Gastrocnemius medialis (tissue), 4 donors: ENCODE measurements around the gene CCDC12.

Experiments used
- POLR2A ChIP-seq, 2 donors: fragments of 450-650 bp; IDR thresholded peaks; one replicate each; pipeline ENCODE4 v1.6.1; 2017; ENCODE audit warnings: antibody characterized with exemption in 2 of 2, mild to moderate bottlenecking in 2 of 2, moderate library complexity in 2 of 2
- TF ChIP-seq, protein P1 (sequence below), 5 experiments: fragments of 450-650 bp in 3 of 5; fragments of 200-600 bp in 2 of 5; sonication (generic) in 2 of 5; IDR thresholded peaks in 4 of 5; conservative IDR thresholded peaks in 1 of 5; 1 replicate in 4 of 5; 2 replicates in 1 of 5; pipeline ENCODE4 v1.5.1; 2016 to 2019; ENCODE audit warnings: antibody characterized with exemption in 5 of 5, mild to moderate bottlenecking in 3 of 5, moderate library complexity in 3 of 5

DNA sequence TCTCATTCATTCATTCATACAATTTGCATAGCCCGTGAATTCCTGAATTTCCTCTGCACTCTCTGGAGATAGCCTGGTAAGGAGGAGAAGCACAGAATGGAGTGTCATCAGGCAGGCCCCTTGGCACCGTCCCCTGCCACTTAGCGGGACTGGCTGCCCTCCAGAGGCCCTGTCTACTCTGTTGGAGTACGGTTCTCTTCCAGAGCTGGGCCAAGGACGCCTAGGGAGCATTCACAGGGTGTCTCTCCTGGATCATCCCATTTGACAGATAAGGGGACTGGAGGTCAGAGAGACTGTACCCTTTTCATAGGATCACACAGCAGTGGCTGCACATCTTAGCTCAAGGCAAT is 51.0 kb downstream of the CCDC12 start:
- TF ChIP-seq, protein P1, sequence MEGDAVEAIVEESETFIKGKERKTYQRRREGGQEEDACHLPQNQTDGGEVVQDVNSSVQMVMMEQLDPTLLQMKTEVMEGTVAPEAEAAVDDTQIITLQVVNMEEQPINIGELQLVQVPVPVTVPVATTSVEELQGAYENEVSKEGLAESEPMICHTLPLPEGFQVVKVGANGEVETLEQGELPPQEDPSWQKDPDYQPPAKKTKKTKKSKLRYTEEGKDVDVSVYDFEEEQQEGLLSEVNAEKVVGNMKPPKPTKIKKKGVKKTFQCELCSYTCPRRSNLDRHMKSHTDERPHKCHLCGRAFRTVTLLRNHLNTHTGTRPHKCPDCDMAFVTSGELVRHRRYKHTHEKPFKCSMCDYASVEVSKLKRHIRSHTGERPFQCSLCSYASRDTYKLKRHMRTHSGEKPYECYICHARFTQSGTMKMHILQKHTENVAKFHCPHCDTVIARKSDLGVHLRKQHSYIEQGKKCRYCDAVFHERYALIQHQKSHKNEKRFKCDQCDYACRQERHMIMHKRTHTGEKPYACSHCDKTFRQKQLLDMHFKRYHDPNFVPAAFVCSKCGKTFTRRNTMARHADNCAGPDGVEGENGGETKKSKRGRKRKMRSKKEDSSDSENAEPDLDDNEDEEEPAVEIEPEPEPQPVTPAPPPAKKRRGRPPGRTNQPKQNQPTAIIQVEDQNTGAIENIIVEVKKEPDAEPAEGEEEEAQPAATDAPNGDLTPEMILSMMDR (IDR thresholded peaks at IDR 0.05 in 4 of 5, conservative IDR thresholded peaks at IDR 0.05 in 1 of 5), result no peak
- no peak for TF ChIP-seq POLR2A (IDR thresholded peaks at IDR 0.05)
